ENCODE results near the gene NYNRIN.
"Not testable (repeated sequence)": the region's sequence is repeated elsewhere in the genome, so short reads cannot be mapped to it uniquely, and the experiment has no call there.

The NYNRIN gene

DNA sequence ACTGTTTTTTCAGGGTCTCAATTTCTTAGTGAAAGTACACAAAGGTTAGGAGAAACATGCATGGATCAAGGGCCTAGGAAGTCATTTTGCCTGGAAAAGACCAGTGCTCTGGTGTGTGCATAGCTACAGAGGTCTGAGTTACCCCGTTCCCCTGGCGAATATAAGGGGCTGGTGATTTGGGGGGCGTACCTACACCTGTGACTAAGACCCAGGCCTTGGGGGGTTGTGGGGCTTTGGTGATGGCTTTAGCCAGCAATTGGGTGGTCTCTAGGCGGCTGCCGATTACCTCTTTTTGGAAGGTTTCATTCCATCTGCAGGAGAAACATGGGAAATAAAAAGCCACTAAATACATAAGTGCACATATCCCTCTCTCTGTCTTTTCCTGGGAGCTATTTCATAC is 42.7 kb downstream of the NYNRIN start:
- Mint-ChIP-seq H3K36me3 (ENCODE audit: low read depth) (peaks cover 44% of the 10 kb centered on the region), H3K9me3 (no peaks in the 10 kb centered on the region), H3K27ac (peak overlapping the region; percentile 96 to 99 (median 98)), H3K27me3 (ENCODE audit: low read depth) (no peaks in the 10 kb centered on the region), H3K4me1 (peaks cover 15% of the 10 kb centered on the region), H3K4me3 (peak overlapping the region; percentile 92 to 94 (median 92))
- TF ChIP-seq, protein P1, sequence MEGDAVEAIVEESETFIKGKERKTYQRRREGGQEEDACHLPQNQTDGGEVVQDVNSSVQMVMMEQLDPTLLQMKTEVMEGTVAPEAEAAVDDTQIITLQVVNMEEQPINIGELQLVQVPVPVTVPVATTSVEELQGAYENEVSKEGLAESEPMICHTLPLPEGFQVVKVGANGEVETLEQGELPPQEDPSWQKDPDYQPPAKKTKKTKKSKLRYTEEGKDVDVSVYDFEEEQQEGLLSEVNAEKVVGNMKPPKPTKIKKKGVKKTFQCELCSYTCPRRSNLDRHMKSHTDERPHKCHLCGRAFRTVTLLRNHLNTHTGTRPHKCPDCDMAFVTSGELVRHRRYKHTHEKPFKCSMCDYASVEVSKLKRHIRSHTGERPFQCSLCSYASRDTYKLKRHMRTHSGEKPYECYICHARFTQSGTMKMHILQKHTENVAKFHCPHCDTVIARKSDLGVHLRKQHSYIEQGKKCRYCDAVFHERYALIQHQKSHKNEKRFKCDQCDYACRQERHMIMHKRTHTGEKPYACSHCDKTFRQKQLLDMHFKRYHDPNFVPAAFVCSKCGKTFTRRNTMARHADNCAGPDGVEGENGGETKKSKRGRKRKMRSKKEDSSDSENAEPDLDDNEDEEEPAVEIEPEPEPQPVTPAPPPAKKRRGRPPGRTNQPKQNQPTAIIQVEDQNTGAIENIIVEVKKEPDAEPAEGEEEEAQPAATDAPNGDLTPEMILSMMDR (IDR thresholded peaks at IDR 0.05; ENCODE audit: unreplicated experiment in 3 of 3): no peak

- H3K36me3 Mint-ChIP-seq (ENCODE audit: low read depth): peaks cover 43% of the 10 kb centered on the region
- peak overlapping the region; percentile 96 to 99 (median 98) for H3K27ac Mint-ChIP-seq
- no peaks in the 10 kb centered on the region for H3K9me3 Mint-ChIP-seq
- H3K4me1 Mint-ChIP-seq: peaks cover 11% of the 10 kb centered on the region
- TF ChIP-seq, protein P1 (IDR thresholded peaks at IDR 0.05; ENCODE audit: unreplicated experiment in 3 of 3): no peak
- H3K4me3 Mint-ChIP-seq: peak overlapping the region; percentile 92 to 94 (median 92)
- no peaks in the 10 kb centered on the region for H3K27me3 Mint-ChIP-seq (ENCODE audit: low read depth)
Measured at GRCh38 chr14:24441904-24442239, 43.1 kb downstream of the NYNRIN start.

GRCh38 chr14:24442240-24443052 is 43.6 kb downstream of the NYNRIN start, which contains the start of gene SDR39U1:
Gene SDR39U1, minus strand, starts transcription at chr14:24442776. Its CDS starts 7 bp downstream, at chr14:24442769.
- TF ChIP-seq, protein P1 (IDR thresholded peaks at IDR 0.05; ENCODE audit: unreplicated experiment in 3 of 3): no peak
- H3K4me1 Mint-ChIP-seq: peaks cover 10% of the 10 kb centered on the region

GRCh38 chr14:24443053-24443665 is 44.4 kb downstream of the NYNRIN start:
- Mint-ChIP-seq H3K27me3 (ENCODE audit: low read depth) (no peaks in the 10 kb centered on the region), H3K27ac (peak overlapping the region; percentile 96 to 99 (median 98)), H3K9me3 (no peaks in the 10 kb centered on the region), H3K4me3 (peak overlapping the region; percentile 92 to 94 (median 92)), H3K36me3 (ENCODE audit: low read depth) (peaks cover 38% of the 10 kb centered on the region), H3K4me1 (peaks cover 10% of the 10 kb centered on the region)
- TF ChIP-seq, protein P1 (IDR thresholded peaks at IDR 0.05; ENCODE audit: unreplicated experiment in 3 of 3): no peak

More at GRCh38 chr14:24442240-24443052, 43.6 kb downstream of the NYNRIN start, which contains the start of gene SDR39U1:
- H3K36me3 Mint-ChIP-seq (ENCODE audit: low read depth): peaks cover 44% of the 10 kb centered on the region
- peak within 1 kb of the TSS; percentile 92 to 94 (median 92) for H3K4me3 Mint-ChIP-seq
- no peaks in the 10 kb centered on the region for H3K9me3 Mint-ChIP-seq
- no peaks in the 10 kb centered on the region for H3K27me3 Mint-ChIP-seq (ENCODE audit: low read depth)
- peak within 1 kb of the TSS; percentile 96 to 99 (median 98) for H3K27ac Mint-ChIP-seq

DNA sequence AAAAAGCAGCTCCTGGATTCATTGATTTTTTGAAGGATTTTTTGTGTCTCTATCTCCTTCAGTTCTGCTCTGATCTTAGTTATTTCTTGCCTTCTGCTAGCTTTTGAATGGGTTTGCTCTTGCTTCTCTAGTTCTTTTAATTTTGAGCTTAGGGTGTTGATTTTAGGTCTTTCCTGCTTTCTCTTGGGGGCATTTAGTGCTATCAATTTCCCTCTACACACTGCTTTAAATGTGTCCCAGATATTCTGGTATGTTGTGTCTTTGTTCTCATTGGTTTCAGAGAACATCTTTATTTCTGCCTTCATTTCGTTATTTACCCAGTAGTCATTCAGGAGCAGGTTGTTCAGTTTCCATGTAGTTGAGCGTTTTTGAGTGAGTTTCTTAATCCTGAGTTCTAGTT is 52.0 kb downstream of the NYNRIN start:
- not testable (repeated sequence) for H3K4me3 Mint-ChIP-seq; H3K27me3 Mint-ChIP-seq (ENCODE audit: low read depth); H3K27ac Mint-ChIP-seq; H3K4me1 Mint-ChIP-seq
- H3K36me3 Mint-ChIP-seq (ENCODE audit: low read depth): peaks cover 64% of the 10 kb centered on the region
- H3K9me3 Mint-ChIP-seq: peaks cover 25% of the 10 kb centered on the region

DNA sequence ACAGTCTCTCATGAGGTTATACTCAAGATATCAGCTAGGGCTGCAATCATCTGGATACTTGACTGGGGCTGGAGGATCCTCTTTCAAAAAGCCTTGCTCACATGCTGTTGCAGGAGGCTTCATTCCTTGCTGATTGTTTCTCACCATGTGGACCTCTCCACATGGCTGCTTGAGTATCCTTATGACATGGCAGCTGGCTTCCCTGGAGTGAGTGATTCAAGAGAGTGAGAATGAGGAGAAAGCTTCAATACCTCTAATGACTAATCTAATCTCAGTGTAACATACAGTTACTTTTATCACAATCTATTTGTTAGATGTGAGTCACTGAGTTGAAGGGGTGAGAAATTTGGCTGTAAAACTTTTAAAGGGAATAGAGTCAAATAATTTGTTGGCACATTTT is 58.2 kb downstream of the NYNRIN start:
- Mint-ChIP-seq H3K36me3 (ENCODE audit: low read depth) (peaks cover 49% of the 10 kb centered on the region), H3K27ac (no peak overlapping the region), H3K4me3 (no peak overlapping the region), H3K9me3 (peaks cover 26% of the 10 kb centered on the region), H3K4me1 (no peaks in the 10 kb centered on the region), H3K27me3 (ENCODE audit: low read depth) (no peaks in the 10 kb centered on the region)
- TF ChIP-seq, protein P1 (IDR thresholded peaks at IDR 0.05; ENCODE audit: unreplicated experiment in 3 of 3): no peak
